ENCODE results near the gene EDNRB. TPM values are rescaled to one million over a fixed set of nuclear protein-coding genes. Genes with fewer than 3 reads are reported as not detected.

The EDNRB gene
- total RNA-seq, 2 donors from 2014 or later, result 23.1 to 28.7 TPM

- no peaks in the 10 kb centered on the region for H3K9me3 ChIP-seq
- no peak for TF ChIP-seq POLR2A (IDR thresholded peaks at IDR 0.05)
- no peak for TF ChIP-seq CTCF (IDR thresholded peaks at IDR 0.05)
- no peaks in the 10 kb centered on the region for H3K27me3 ChIP-seq
- no peaks in the 10 kb centered on the region for H3K36me3 ChIP-seq (replicated peaks in 1 of 2; ENCODE audit: insufficient read depth in 1 of 2, low read depth in 2 of 2)
- H3K27ac ChIP-seq, result no peak overlapping the region
- no peak overlapping the region for H3K4me3 ChIP-seq
- intact Hi-C loops (cut with DNase I), result no loop called here
- ATAC-seq (no peak), DNase-seq (no peak)
- WGBS, 2 donors, result 59 to 65% methylated on average over 2 of the region's 2 CpGs
- peaks cover 4% of the 10 kb centered on the region for H3K4me1 ChIP-seq
Observed at GRCh38 chr13:77908531-77908930, 10.1 kb downstream of the EDNRB start.

- no peaks in the 10 kb centered on the region for H3K4me1 ChIP-seq
- H3K4me3 ChIP-seq, result no peak overlapping the region
- WGBS, 2 donors, result 67 to 79% methylated on average over 5 of the region's 5 CpGs
- intact Hi-C loops (cut with DNase I), result no loop called here
- ATAC-seq (no peak), DNase-seq (no peak)
- TF ChIP-seq POLR2A (IDR thresholded peaks at IDR 0.05) (no peak), CTCF (IDR thresholded peaks at IDR 0.05) (no peak)
- no peaks in the 10 kb centered on the region for H3K9me3 ChIP-seq
- H3K27ac ChIP-seq, result no peak overlapping the region
- H3K36me3 ChIP-seq (replicated peaks in 1 of 2; ENCODE audit: insufficient read depth in 1 of 2, low read depth in 2 of 2), result no peaks in the 10 kb centered on the region
- H3K27me3 ChIP-seq, result no peaks in the 10 kb centered on the region
Observed at GRCh38 chr13:77907666-77908341, 10.8 kb downstream of the EDNRB start.

- Histone ChIP-seq H3K9me3 (no peaks in the 10 kb centered on the region), H3K27me3 (no peaks in the 10 kb centered on the region), H3K36me3 (replicated peaks in 1 of 2; ENCODE audit: insufficient read depth in 1 of 2, low read depth in 2 of 2) (no peaks in the 10 kb centered on the region), H3K4me3 (no peak overlapping the region), H3K27ac (no peak overlapping the region), H3K4me1 (no peaks in the 10 kb centered on the region)
- no peak for ATAC-seq
- intact Hi-C loops (cut with DNase I), result no loop called here
- 77 to 82% methylated on average over 4 of the region's 4 CpGs for WGBS, 2 donors
- no peak for DNase-seq
- TF ChIP-seq POLR2A (IDR thresholded peaks at IDR 0.05) (no peak), CTCF (IDR thresholded peaks at IDR 0.05) (no peak)
Observed at GRCh38 chr13:77904031-77904430, 14.6 kb downstream of the EDNRB start.

- TF ChIP-seq CTCF (IDR thresholded peaks at IDR 0.05), result no peak
- no peak for TF ChIP-seq POLR2A (IDR thresholded peaks at IDR 0.05)
- DNase-seq (no peak), ATAC-seq (no peak)
- no peaks in the 10 kb centered on the region for H3K27me3 ChIP-seq
- intact Hi-C loops (cut with DNase I), result no loop called here
- no peaks in the 10 kb centered on the region for H3K4me1 ChIP-seq
- H3K36me3 ChIP-seq (replicated peaks in 1 of 2; ENCODE audit: insufficient read depth in 1 of 2, low read depth in 2 of 2), result no peaks in the 10 kb centered on the region
- H3K4me3 ChIP-seq, result no peak overlapping the region
- WGBS, 2 donors, result 50 to 59% methylated on average over 1 of the region's 1 CpG
- H3K9me3 ChIP-seq, result no peaks in the 10 kb centered on the region
- H3K27ac ChIP-seq, result no peak overlapping the region
Observed at GRCh38 chr13:77903435-77903834, 15.2 kb downstream of the EDNRB start.

GRCh38 chr13:77902319-77902963 lies 16.2 kb downstream of the EDNRB start:
- no peaks in the 10 kb centered on the region for H3K27me3 ChIP-seq
- ATAC-seq (no peak), DNase-seq (no peak)
- no peaks in the 10 kb centered on the region for H3K9me3 ChIP-seq
- no peak overlapping the region for H3K27ac ChIP-seq
- H3K4me3 ChIP-seq, result no peak overlapping the region
- intact Hi-C loops (cut with DNase I), result no loop called here
- no peaks in the 10 kb centered on the region for H3K36me3 ChIP-seq (replicated peaks in 1 of 2; ENCODE audit: insufficient read depth in 1 of 2, low read depth in 2 of 2)
- WGBS, 2 donors, result 66 to 71% methylated on average over 4 of the region's 4 CpGs
- TF ChIP-seq POLR2A (IDR thresholded peaks at IDR 0.05) (no peak), CTCF (IDR thresholded peaks at IDR 0.05) (no peak)
- H3K4me1 ChIP-seq, result no peaks in the 10 kb centered on the region
